WERI-Rb-1 (cell line): ENCODE data around the gene FOXE1.

Experiments
- DNase-seq: peaks from one replicate; pipeline ENCODE4 v3.0.0-alpha.2; 2020
- H3K27ac ChIP-seq: fragments of 250-450 bp; sonication (Bioruptor Pico); 2 replicates; pipeline ENCODE4 v1.5.1; 2020; ENCODE audit warnings: mild to moderate bottlenecking, moderate library complexity
- H3K27me3 ChIP-seq: fragments of 250-450 bp; sonication (Bioruptor Pico); 2 replicates; pipeline ENCODE4 v1.5.1; 2021; ENCODE audit warnings: mild to moderate bottlenecking, low read depth, moderate library complexity; ENCODE audit not compliant: insufficient read depth, severe bottlenecking
- H3K36me3 ChIP-seq: fragments of 250-450 bp; sonication (Bioruptor Pico); 2 replicates; pipeline ENCODE4 v1.5.1; 2020; ENCODE audit warnings: mild to moderate bottlenecking, moderate library complexity
- H3K4me3 ChIP-seq: 2 replicates; pipeline ENCODE4 v1.5.1; 2011; ENCODE audit warnings: low read depth, mild to moderate bottlenecking, control low read depth, low read length
- H3K9me3 ChIP-seq: fragments of 250-450 bp; sonication (Bioruptor Pico); 2 replicates; pipeline ENCODE4 v1.5.1; 2021; ENCODE audit warnings: mild to moderate bottlenecking, moderate library complexity; ENCODE audit not compliant: severe bottlenecking
- TF ChIP-seq, protein P1 (sequence below): IDR thresholded peaks from 2 replicates; pipeline ENCODE4 v1.5.1; 2011; ENCODE audit warnings: low read depth, mild to moderate bottlenecking, control low read depth, inconsistent platforms, low read length

Gene FOXE1

DNA sequence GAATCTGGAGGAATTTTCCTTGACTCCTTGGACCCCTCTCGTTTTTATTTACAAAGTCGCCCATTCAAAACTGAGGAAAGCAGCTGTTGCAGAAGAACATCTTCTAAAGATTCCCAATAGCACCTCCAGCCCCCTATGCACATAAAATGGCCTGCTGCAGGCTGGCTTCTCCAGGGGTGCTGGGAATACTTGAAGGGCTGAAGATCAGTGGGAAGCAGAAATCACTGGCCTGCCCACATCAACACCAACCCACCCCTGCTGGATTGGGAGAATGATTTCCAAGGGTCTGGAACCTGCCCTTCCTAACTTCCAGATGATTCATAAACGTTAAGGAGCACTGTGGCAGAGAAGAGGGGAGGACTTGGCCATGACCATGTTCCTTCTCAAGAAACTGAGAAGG is 3.0 kb upstream of the FOXE1 start:
- no peak overlapping the region for H3K27ac ChIP-seq
- no peak for DNase-seq
- no peaks in the 10 kb centered on the region for H3K9me3 ChIP-seq
- peaks cover under 1% of the 10 kb centered on the region; the same call in 1 of the 2 replicates for H3K36me3 ChIP-seq
- TF ChIP-seq, protein P1, sequence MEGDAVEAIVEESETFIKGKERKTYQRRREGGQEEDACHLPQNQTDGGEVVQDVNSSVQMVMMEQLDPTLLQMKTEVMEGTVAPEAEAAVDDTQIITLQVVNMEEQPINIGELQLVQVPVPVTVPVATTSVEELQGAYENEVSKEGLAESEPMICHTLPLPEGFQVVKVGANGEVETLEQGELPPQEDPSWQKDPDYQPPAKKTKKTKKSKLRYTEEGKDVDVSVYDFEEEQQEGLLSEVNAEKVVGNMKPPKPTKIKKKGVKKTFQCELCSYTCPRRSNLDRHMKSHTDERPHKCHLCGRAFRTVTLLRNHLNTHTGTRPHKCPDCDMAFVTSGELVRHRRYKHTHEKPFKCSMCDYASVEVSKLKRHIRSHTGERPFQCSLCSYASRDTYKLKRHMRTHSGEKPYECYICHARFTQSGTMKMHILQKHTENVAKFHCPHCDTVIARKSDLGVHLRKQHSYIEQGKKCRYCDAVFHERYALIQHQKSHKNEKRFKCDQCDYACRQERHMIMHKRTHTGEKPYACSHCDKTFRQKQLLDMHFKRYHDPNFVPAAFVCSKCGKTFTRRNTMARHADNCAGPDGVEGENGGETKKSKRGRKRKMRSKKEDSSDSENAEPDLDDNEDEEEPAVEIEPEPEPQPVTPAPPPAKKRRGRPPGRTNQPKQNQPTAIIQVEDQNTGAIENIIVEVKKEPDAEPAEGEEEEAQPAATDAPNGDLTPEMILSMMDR = no peak
- H3K27me3 ChIP-seq = peaks cover 72% of the 10 kb centered on the region
- no peak overlapping the region for H3K4me3 ChIP-seq

DNA sequence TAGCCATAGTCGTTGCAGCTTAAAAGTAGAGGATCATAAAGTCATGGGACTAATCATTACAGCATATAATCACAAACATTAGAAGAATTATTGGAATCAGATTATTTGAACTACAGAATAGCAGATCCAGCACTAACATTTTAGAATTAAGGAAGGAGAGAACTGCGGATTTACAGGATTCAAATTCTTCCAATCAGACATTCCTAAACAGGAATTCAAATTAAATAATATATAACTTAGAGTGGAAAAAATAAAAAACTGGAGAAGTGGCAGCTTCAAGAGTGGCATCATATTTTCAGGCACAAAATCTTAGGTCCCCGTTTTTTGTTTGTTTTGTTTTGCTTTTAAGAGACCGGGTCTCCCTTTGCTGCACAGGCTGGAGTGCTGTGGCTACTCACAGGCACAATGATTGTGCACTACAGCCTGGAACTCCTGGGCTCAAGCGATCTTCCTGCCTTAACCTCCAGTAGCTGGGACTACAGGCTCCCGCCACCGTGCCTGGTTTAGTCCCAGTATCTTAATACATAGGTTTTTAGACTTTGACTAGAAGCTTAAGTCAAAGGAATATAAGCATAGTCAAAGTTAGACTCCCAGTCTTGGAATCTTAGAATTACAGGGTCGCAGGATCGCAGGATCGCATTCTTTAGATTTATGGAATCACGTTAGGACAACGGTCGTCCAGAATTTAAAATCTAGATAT is 2.1 kb upstream of the FOXE1 start:
- no peaks in the 10 kb centered on the region for H3K9me3 ChIP-seq
- H3K4me3 ChIP-seq = peak overlapping the region; percentile 55; the same call in 1 of the 2 replicates
- TF ChIP-seq, protein P1 = no peak
- H3K36me3 ChIP-seq = peaks cover 6% of the 10 kb centered on the region
- H3K27me3 ChIP-seq = peaks cover 72% of the 10 kb centered on the region
- no peak for DNase-seq
- no peak overlapping the region for H3K27ac ChIP-seq

DNA sequence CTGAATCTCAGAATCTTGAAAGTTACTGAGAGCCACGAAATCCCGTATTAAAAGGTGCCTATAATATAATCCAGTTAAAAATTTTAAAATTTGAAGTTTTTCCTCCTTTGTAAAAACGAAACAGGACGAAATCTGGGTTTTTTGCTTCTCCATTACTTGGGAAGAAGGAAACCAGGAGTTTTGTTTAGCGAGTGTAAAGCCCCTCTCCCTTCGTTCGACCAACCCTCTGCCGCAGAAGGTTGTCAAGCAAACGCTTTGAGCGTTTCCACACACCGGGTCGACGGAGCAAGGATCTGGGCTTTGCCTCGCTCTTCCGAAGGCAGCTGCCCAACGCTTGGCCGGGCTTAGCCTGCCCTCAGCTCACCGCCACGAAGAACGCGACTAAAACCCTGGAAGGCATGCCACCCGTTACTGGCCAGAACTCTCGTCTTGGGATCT is 1.6 kb upstream of the FOXE1 start:
- Histone ChIP-seq H3K27me3 (peaks cover 67% of the 10 kb centered on the region), H3K9me3 (no peaks in the 10 kb centered on the region), H3K4me3 (peak overlapping the region; percentile 55), H3K36me3 (peaks cover 6% of the 10 kb centered on the region), H3K27ac (no peak overlapping the region)
- TF ChIP-seq, protein P1 = no peak
- DNase-seq = no peak

DNA sequence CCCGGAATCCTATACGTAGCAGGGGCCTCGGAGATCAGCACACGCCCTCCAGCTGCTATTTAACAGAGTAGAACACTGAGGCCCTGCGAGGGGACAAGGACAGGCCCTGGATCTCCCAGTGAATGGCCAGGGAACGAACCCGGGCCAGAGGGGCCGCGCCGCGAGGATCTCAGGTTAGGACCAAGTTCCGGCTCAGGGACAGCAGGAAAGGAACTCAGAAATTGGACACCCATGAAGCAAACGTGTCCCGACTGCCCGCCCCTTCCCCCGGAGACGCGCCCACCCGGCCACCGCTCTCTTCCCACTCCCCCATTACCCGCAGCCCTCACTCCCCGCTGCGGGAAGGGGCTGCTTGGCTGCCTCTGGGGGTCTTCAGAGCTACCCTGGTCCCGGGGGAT is 1.0 kb upstream of the FOXE1 start:
- peak; percentile 51 for DNase-seq
- Histone ChIP-seq H3K9me3 (no peaks in the 10 kb centered on the region), H3K27ac (no peak overlapping the region), H3K27me3 (peaks cover 61% of the 10 kb centered on the region), H3K36me3 (peaks cover 6% of the 10 kb centered on the region), H3K4me3 (peak overlapping the region; percentile 55)
- TF ChIP-seq, protein P1 = no peak

DNA sequence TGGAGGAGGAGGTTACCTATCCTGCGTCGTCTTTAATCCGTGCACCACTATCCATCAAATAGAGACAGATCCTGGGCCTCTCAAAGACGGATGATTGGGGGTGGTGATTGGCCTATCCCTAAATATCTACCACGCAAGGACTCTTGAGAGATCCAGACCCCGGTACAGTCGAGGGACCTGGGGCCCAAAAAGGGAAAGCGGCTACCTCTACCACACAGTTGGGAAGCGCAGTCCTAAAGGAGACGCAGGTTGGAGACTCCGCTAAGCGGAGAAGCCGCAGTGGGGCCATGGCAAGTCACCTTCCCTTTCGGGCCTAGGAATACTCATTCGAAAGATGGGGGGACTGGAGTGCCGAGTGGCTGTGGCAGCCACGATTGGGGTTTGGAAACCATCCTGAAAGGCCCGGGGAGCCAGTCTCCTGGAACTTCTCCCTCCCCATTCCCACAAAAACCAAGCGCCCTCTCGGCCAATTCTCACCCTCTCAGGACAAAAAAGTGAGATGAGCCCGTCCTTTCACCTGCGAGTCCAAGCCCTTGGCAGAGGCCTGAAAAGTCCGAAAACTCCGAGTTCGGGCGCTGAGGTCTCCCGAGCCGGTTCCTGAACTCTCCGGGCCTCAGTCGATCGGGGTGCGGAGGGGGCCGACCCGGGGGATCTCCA is 499 bp upstream of the FOXE1 start:
- peak overlapping the region; percentile 55 for H3K4me3 ChIP-seq
- H3K9me3 ChIP-seq = no peaks in the 10 kb centered on the region
- no peak overlapping the region for H3K27ac ChIP-seq
- TF ChIP-seq, protein P1 = no peak
- peak; percentile 41 for DNase-seq
- peaks cover 6% of the 10 kb centered on the region for H3K36me3 ChIP-seq
- peaks cover 56% of the 10 kb centered on the region for H3K27me3 ChIP-seq
